Esophagus muscularis mucosa (tissue), 4 donors: ENCODE data around the gene MRPL21. TPM values are rescaled to one million over a fixed set of nuclear protein-coding genes. Genes with fewer than 3 reads are reported as not detected.

Experiments used
- DNase-seq: peaks from one replicate; pipeline ENCODE4 v3.0.0-alpha.2; 2017; ENCODE audit errors: extremely low spot score
- H3K27ac ChIP-seq, 4 donors: fragments of 200-600 bp; sonication (generic); replicated peaks in 1 of 4; 1 replicate in 3 of 4; 2 replicates in 1 of 4; pipeline ENCODE4 v1.5.1; 2016 to 2019; ENCODE audit warnings: mild to moderate bottlenecking in 1 of 4
- H3K27me3 ChIP-seq, 4 donors: fragments of 200-600 bp; sonication (generic); one replicate each; pipeline versions ENCODE4 v1.5.1 to v1.6.0; 2016 to 2019
- H3K36me3 ChIP-seq, 4 donors: fragments of 200-600 bp; sonication (generic); one replicate each; pipeline ENCODE4 v1.5.1; 2016 to 2019
- H3K4me1 ChIP-seq, 4 donors: fragments of 200-600 bp; sonication (generic); one replicate each; pipeline ENCODE4 v1.5.1; 2016 to 2019
- H3K4me3 ChIP-seq, 4 donors: fragments of 200-600 bp; sonication (generic); 1 replicate in 2 of 4; 2 replicates in 2 of 4; pipeline ENCODE4 v1.5.1; 2016 to 2019; ENCODE audit warnings: mild to moderate bottlenecking in 4 of 4, moderate library complexity in 1 of 4
- H3K9me3 ChIP-seq, 4 donors: fragments of 200-600 bp; sonication (generic); 1 replicate in 3 of 4; 2 replicates in 1 of 4; pipeline ENCODE4 v1.5.1; 2016 to 2019
- CTCF ChIP-seq, 3 experiments: fragments of 200-600 bp in 2 of 3; fragments of 450-650 bp in 1 of 3; sonication (generic) in 2 of 3; IDR thresholded peaks; one replicate each; pipeline ENCODE4 v1.5.1; 2017 to 2019; ENCODE audit warnings: antibody characterized with exemption in 3 of 3, mild to moderate bottlenecking in 2 of 3, moderate library complexity in 1 of 3
- EP300 ChIP-seq: sonication (generic); formaldehyde crosslinking; IDR thresholded peaks from one replicate; pipeline ENCODE4 v1.6.1; 2017; ENCODE audit warnings: antibody characterized with exemption
- POLR2A ChIP-seq: fragments of 450-650 bp; IDR thresholded peaks from one replicate; pipeline ENCODE4 v1.6.1; 2017; ENCODE audit warnings: antibody characterized with exemption, moderate library complexity, mild to moderate bottlenecking, low read depth
- POLR2AphosphoS5 ChIP-seq, 2 donors: sonication (generic); formaldehyde crosslinking; IDR thresholded peaks; one replicate each; pipeline ENCODE4 v1.6.1; 2017; ENCODE audit warnings: antibody characterized with exemption in 2 of 2
- WGBS: methylation state at CpG from one replicate; pipeline ENCODE4 v1.1.5; 2018; 5-methylcytosine and 5-hydroxymethylcytosine counted together
- intact Hi-C: fragments of 100-400 bp; cut with DNase I; formaldehyde crosslinking; loops from one replicate; pipeline ENCODE4 v1.15.1; 2023
- total RNA-seq, 4 donors: library from RNA; depleted of rRNA; stranded (reverse); fragments of >200 nt; gene quantifications; one replicate each; pipeline versions ENCODE4 v1.1.0 to v1.2.1, GENCODE V29; 2016

Gene MRPL21
- total RNA-seq, 4 donors from 2014 or later, result 47.2 to 66.2 (median 51.2) TPM

DNA sequence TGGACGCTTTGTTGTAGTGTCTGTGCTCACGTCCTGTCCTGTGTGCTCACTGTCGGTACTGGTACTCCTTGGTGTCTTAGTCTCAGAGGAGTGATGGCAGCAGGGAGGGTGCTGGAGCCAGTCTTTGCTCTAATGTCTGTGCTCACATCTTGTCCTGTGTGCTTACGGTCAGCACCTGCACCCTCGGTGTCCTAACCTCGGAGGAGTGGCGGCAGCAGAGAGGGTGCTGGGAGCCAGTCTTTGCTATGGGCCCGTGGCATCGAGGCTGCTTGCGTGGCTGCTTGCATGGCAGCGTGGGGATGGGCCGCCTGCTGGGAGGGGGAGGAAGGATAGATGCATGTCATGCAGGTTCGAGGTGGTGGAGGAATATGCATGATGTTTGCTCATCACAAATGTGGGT lies 12.8 kb upstream of the MRPL21 start:
- no peak for TF ChIP-seq POLR2AphosphoS5 (IDR thresholded peaks at IDR 0.05)
- no peak for TF ChIP-seq EP300
- no peak for TF ChIP-seq POLR2A
- TF ChIP-seq CTCF (IDR thresholded peaks at IDR 0.05), result no peak
- DNase-seq, result no peak
- Histone ChIP-seq H3K9me3 (no peaks in the 10 kb centered on the region), H3K4me1 (peaks cover 0 to 12% (median 5%) of the 10 kb centered on the region in 4 donors), H3K27me3 (no peaks in the 10 kb centered on the region), H3K4me3 (no peak overlapping the region), H3K27ac (no peak overlapping the region), H3K36me3 (peaks cover 59 to 99% (median 94%) of the 10 kb centered on the region in 4 donors)
- 91% methylated on average over 13 of the region's 13 CpGs for WGBS
- intact Hi-C loops, result no loop called here

- Histone ChIP-seq H3K27ac (no peak overlapping the region), H3K36me3 (peaks cover 76 to 100% (median 97%) of the 10 kb centered on the region in 4 donors), H3K4me1 (no peaks in the 10 kb centered on the region), H3K9me3 (no peaks in the 10 kb centered on the region), H3K27me3 (no peaks in the 10 kb centered on the region), H3K4me3 (no peak overlapping the region)
- WGBS, result 95% methylated on average over 15 of the region's 15 CpGs
- no peak for TF ChIP-seq EP300
- no peak for TF ChIP-seq CTCF (IDR thresholded peaks at IDR 0.05)
- no peak for TF ChIP-seq POLR2AphosphoS5 (IDR thresholded peaks at IDR 0.05)
- no peak for TF ChIP-seq POLR2A
- no peak for DNase-seq
- intact Hi-C loops, result no loop called here
These were observed 11.1 kb upstream of the MRPL21 start for GRCh38 chr11:68914761-68915160.

DNA sequence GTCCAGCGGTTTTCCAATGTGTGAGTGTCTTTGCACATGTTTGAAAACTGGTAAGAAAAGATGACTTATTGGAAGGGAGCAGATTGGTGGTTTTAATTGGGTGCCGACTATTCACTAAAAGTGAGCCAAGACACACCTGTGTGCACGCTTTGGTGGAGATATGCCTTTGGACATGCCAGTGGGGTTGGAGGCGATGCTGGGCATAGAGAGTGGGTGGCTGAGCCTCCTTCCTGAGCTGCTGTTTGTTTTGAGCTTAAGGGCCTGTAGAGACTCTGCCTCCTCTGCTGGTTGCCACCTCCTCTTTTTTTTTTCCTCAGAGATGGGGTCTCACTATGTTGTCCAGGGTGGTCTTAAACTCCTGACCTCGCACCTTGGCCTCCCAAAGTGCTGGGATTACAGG lies 9.6 kb upstream of the MRPL21 start:
- TF ChIP-seq EP300 (no peak), POLR2A (no peak), CTCF (IDR thresholded peaks at IDR 0.05) (no peak), POLR2AphosphoS5 (IDR thresholded peaks at IDR 0.05) (no peak)
- no peak overlapping the region for H3K4me3 ChIP-seq
- peaks cover 90 to 100% (median 97%) of the 10 kb centered on the region in 4 donors for H3K36me3 ChIP-seq
- H3K4me1 ChIP-seq, result no peaks in the 10 kb centered on the region
- DNase-seq, result no peak
- H3K27me3 ChIP-seq, result no peaks in the 10 kb centered on the region
- WGBS, result 90% methylated on average over 5 of the region's 5 CpGs
- no peak overlapping the region for H3K27ac ChIP-seq
- intact Hi-C loops, result no loop called here
- H3K9me3 ChIP-seq, result no peaks in the 10 kb centered on the region

- TF ChIP-seq EP300, result no peak
- no peak for TF ChIP-seq POLR2A
- Histone ChIP-seq H3K27me3 (no peaks in the 10 kb centered on the region), H3K4me3 (no peak overlapping the region), H3K36me3 (peaks cover 91 to 100% (median 97%) of the 10 kb centered on the region in 4 donors), H3K9me3 (no peaks in the 10 kb centered on the region), H3K27ac (no peak overlapping the region), H3K4me1 (no peaks in the 10 kb centered on the region)
- WGBS, result 85% methylated on average over 5 of the region's 5 CpGs
- intact Hi-C loops, result no loop called here
- DNase-seq, result no peak
These were observed 8.6 kb upstream of the MRPL21 start for GRCh38 chr11:68912254-68912653.

- no peaks in the 10 kb centered on the region for H3K4me1 ChIP-seq
- intact Hi-C loops, result no loop called here
- whole genome bisulfite sequencing, result 92% methylated on average over 16 of the region's 16 CpGs
- H3K4me3 ChIP-seq, result no peak overlapping the region
- DNase-seq, result no peak
- H3K27me3 ChIP-seq, result no peaks in the 10 kb centered on the region
- TF ChIP-seq POLR2AphosphoS5 (IDR thresholded peaks at IDR 0.05), result no peak
- no peak for TF ChIP-seq CTCF (IDR thresholded peaks at IDR 0.05)
- TF ChIP-seq POLR2A, result no peak
- TF ChIP-seq EP300, result no peak
- H3K36me3 ChIP-seq, result peaks cover 94 to 100% (median 99%) of the 10 kb centered on the region in 4 donors
- no peaks in the 10 kb centered on the region for H3K9me3 ChIP-seq
- no peak overlapping the region for H3K27ac ChIP-seq
These were observed 8.1 kb upstream of the MRPL21 start for GRCh38 chr11:68911731-68912130.
